Measurements from ENCODE around the gene USP6NL. TPM values are rescaled to one million over a fixed set of nuclear protein-coding genes. Genes with fewer than 3 reads are reported as not detected.

Gene USP6NL
- total and polyA plus RNA-seq, 9 of the 15 experiments (the other 6 are each of a cell fraction or from before 2014, with no cell fraction given): 3.2 to 26.6 (median 19.8) TPM

DNA sequence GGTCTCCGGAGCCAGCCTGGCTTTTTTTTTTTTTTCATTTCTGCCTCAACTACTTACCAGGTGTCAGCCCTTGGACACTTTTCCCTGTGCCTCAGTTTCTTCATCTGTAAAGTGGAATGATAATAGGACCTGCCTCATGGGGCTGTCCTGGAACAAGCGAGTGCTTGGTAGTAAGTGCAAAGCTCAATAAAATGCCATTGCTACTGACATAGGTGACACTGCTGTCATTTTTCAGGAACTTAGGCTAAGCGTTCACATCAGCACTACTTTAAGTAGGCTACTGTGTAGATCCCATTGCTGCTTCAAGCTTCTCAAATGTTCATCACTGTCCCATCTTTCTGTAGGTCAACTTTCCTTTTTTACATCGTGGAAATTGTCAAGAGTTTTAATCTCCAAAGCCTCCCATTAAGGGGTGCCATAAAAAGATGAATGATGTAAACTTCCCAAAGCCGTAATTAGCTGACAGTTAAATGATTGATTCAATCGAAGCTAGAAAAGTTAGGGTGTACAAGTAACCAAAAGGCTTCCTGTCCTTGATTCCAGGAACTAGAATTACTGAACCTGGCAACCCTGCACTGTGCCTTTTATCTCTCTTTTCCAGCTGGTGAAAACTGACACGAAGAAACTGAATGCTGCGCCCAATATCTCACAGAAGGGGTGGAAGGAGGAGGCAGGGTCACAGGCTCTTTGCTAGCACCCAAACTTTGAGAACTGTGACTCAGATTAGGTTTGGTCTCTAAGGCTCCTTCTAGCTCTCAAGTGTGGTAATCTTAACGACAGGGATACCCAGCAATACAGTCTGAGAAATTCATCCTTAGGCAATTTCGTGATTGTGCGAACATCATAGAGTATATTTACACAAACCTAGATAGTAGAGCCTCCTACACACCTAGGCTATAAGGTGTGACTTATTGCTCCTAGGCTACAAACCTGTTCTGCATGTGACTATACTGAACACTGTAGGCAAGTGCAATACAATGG is 861 bp upstream of the USP6NL start (continued):
- TF ChIP-seq SAP30 (IDR thresholded peaks at IDR 0.05; ENCODE audit: borderline replicate concordance, insufficient read depth, low read depth, low read length, poor library complexity, severe bottlenecking): no peak
- TF ChIP-seq FOSL1 (tag; conservative IDR thresholded peaks at IDR 0.05): peak; percentile 87
- no peak for TF ChIP-seq CBX1 (IDR thresholded peaks at IDR 0.05; ENCODE audit: low read depth)
- no peak for TF ChIP-seq NFYB (IDR thresholded peaks at IDR 0.05; ENCODE audit: extremely low read depth, insufficient read length)
- TF ChIP-seq, protein P1, sequence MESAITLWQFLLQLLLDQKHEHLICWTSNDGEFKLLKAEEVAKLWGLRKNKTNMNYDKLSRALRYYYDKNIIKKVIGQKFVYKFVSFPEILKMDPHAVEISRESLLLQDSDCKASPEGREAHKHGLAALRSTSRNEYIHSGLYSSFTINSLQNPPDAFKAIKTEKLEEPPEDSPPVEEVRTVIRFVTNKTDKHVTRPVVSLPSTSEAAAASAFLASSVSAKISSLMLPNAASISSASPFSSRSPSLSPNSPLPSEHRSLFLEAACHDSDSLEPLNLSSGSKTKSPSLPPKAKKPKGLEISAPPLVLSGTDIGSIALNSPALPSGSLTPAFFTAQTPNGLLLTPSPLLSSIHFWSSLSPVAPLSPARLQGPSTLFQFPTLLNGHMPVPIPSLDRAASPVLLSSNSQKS (CRISPR knock-in tag; IDR thresholded peaks at IDR 0.05): no peak
- TF ChIP-seq HNRNPLL (IDR thresholded peaks at IDR 0.05; ENCODE audit: low read depth, low read length, poor library complexity, severe bottlenecking): no peak
- TF ChIP-seq ZKSCAN1 (IDR thresholded peaks at IDR 0.05; ENCODE audit: low read depth, low read length): 0 out of 2 replicates have a peak, but pooled peaks have one; percentile 53
- TF ChIP-seq MTA1 (IDR thresholded peaks at IDR 0.05; ENCODE audit: borderline replicate concordance): peak; percentile 61; the same call in 1 of the 2 replicates
- no peak for TF ChIP-seq ZNF785 (CRISPR knock-in tag; IDR thresholded peaks at IDR 0.05)
- TF ChIP-seq, protein P2, sequence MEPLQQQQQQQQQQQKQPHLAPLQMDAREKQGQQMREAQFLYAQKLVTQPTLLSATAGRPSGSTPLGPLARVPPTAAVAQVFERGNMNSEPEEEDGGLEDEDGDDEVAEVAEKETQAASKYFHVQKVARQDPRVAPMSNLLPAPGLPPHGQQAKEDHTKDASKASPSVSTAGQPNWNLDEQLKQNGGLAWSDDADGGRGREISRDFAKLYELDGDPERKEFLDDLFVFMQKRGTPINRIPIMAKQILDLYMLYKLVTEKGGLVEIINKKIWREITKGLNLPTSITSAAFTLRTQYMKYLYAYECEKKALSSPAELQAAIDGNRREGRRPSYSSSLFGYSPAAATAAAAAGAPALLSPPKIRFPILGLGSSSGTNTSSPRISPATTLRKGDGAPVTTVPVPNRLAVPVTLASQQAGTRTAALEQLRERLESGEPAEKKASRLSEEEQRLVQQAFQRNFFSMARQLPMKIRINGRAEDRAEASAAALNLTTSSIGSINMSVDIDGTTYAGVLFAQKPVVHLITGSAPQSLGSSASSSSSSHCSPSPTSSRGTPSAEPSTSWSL (CRISPR knock-in tag; IDR thresholded peaks at IDR 0.05; ENCODE audit: borderline replicate concordance): no peak
- TF ChIP-seq, protein P3, sequence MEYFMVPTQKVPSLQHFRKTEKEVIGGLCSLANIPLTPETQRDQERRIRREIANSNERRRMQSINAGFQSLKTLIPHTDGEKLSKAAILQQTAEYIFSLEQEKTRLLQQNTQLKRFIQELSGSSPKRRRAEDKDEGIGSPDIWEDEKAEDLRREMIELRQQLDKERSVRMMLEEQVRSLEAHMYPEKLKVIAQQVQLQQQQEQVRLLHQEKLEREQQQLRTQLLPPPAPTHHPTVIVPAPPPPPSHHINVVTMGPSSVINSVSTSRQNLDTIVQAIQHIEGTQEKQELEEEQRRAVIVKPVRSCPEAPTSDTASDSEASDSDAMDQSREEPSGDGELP (CRISPR knock-in tag; IDR thresholded peaks at IDR 0.05; ENCODE audit: borderline replicate concordance): peak; percentile 91
- TF ChIP-seq, protein P4, sequence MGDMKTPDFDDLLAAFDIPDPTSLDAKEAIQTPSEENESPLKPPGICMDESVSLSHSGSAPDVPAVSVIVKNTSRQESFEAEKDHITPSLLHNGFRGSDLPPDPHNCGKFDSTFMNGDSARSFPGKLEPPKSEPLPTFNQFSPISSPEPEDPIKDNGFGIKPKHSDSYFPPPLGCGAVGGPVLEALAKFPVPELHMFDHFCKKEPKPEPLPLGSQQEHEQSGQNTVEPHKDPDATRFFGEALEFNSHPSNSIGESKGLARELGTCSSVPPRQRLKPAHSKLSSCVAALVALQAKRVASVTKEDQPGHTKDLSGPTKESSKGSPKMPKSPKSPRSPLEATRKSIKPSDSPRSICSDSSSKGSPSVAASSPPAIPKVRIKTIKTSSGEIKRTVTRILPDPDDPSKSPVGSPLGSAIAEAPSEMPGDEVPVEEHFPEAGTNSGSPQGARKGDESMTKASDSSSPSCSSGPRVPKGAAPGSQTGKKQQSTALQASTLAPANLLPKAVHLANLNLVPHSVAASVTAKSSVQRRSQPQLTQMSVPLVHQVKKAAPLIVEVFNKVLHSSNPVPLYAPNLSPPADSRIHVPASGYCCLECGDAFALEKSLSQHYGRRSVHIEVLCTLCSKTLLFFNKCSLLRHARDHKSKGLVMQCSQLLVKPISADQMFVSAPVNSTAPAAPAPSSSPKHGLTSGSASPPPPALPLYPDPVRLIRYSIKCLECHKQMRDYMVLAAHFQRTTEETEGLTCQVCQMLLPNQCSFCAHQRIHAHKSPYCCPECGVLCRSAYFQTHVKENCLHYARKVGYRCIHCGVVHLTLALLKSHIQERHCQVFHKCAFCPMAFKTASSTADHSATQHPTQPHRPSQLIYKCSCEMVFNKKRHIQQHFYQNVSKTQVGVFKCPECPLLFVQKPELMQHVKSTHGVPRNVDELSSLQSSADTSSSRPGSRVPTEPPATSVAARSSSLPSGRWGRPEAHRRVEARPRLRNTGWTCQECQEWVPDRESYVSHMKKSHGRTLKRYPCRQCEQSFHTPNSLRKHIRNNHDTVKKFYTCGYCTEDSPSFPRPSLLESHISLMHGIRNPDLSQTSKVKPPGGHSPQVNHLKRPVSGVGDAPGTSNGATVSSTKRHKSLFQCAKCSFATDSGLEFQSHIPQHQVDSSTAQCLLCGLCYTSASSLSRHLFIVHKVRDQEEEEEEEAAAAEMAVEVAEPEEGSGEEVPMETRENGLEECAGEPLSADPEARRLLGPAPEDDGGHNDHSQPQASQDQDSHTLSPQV (IDR thresholded peaks at IDR 0.05): peak; percentile 48; the same call in 1 of the 2 replicates
- TF ChIP-seq SP2 (IDR thresholded peaks at IDR 0.05; ENCODE audit: extremely low read depth, low read depth, low read length, poor library complexity, severe bottlenecking): no peak
- peak; percentile 18; the same call in 1 of the 2 replicates for TF ChIP-seq SPI1 (IDR thresholded peaks at IDR 0.05; ENCODE audit: borderline replicate concordance, low read depth, low read length)
- peak; percentile 65 for TF ChIP-seq ZNF584 (CRISPR knock-in tag; IDR thresholded peaks at IDR 0.05; ENCODE audit: low read depth)
